Upper lobe of left lung (tissue), 6 donors: ENCODE results near the gene DNAI7. TPM values are rescaled to one million over a fixed set of nuclear protein-coding genes. Genes with fewer than 3 reads are reported as not detected.

ENCODE experiments used
- ATAC-seq, 2 donors: fragments of 200-7000 bp; cut with Tn5 transposase; one replicate each; pipeline ENCODE4 v1.9.1; 2022; ENCODE audit warnings: mild to moderate bottlenecking in 2 of 2, moderate library complexity in 2 of 2; ENCODE audit not compliant: low FRiP score in 2 of 2
- DNase-seq, 2 donors: peaks; one replicate each; pipeline ENCODE4 v3.0.0-alpha.2; 2019 to 2020
- H3K27ac ChIP-seq, 4 donors: fragments of 200-600 bp; sonication (generic); one replicate each; pipeline ENCODE4 v1.5.1; 2016 to 2019
- H3K27me3 ChIP-seq, 4 donors: fragments of 200-600 bp; sonication (generic); one replicate each; pipeline ENCODE4 v1.5.1; 2017 to 2019
- H3K36me3 ChIP-seq, 4 donors: fragments of 200-600 bp; sonication (generic); one replicate each; pipeline ENCODE4 v1.5.1; 2016 to 2019
- H3K4me1 ChIP-seq, 4 donors: fragments of 200-600 bp; sonication (generic); one replicate each; pipeline ENCODE4 v1.5.1; 2018 to 2019
- H3K4me3 ChIP-seq, 4 donors: fragments of 200-600 bp; sonication (generic); one replicate each; pipeline ENCODE4 v1.5.1; 2017 to 2019; ENCODE audit warnings: mild to moderate bottlenecking in 2 of 4, moderate library complexity in 1 of 4
- H3K9me3 ChIP-seq, 4 donors: fragments of 200-600 bp; sonication (generic); one replicate each; pipeline ENCODE4 v1.5.1; 2018 to 2019
- CTCF ChIP-seq, 6 experiments: fragments of 450-650 bp in 4 of 6; fragments of 200-600 bp in 2 of 6; sonication (generic) in 2 of 6; IDR thresholded peaks; one replicate each; pipeline ENCODE4 v1.5.1; 2016 to 2019; ENCODE audit warnings: antibody characterized with exemption in 6 of 6
- EP300 ChIP-seq, 4 donors: sonication (generic); formaldehyde crosslinking; IDR thresholded peaks; one replicate each; pipeline ENCODE4 v1.5.1; 2017; ENCODE audit warnings: antibody characterized with exemption in 4 of 4, control low read depth in 2 of 4
- POLR2A ChIP-seq, 4 donors: fragments of 450-650 bp; IDR thresholded peaks; one replicate each; pipeline ENCODE4 v1.5.1; 2016 to 2017; ENCODE audit warnings: antibody characterized with exemption in 4 of 4, mild to moderate bottlenecking in 2 of 4
- POLR2AphosphoS5 ChIP-seq, 2 donors: sonication (generic); formaldehyde crosslinking; IDR thresholded peaks; one replicate each; pipeline ENCODE4 v1.5.1; 2017; ENCODE audit warnings: antibody characterized with exemption in 2 of 2
- WGBS, 2 donors: methylation state at CpG; one replicate each; pipeline ENCODE4 v1.1.5; 2017 to 2018; 5-methylcytosine and 5-hydroxymethylcytosine counted together
- total RNA-seq, 6 donors: library from RNA; depleted of rRNA in 4 of 6; stranded (reverse); fragments of >200 nt in 4 of 6; gene quantifications; one replicate each; pipeline versions ENCODE4 v1.1.0 to v1.2.1, GENCODE V29; 2016 to 2021
- donor health status: DM: no; HTN: no; CAD: no; lungs with moderate emphysema.
- donor health status: DM: no; HTN: yes; CAD: no; lungs with severe emphysema.

The DNAI7 gene
- total RNA-seq, 6 donors from 2014 or later: 0.72 to 22.3 (median 4.1) TPM

GRCh38 chr12:25236626-25237025, 41.7 kb upstream of the DNAI7 start:
- no peaks in the 10 kb centered on the region for H3K27me3 ChIP-seq
- no peaks in the 10 kb centered on the region for H3K9me3 ChIP-seq
- TF ChIP-seq POLR2AphosphoS5 (IDR thresholded peaks at IDR 0.05) (no peak), EP300 (IDR thresholded peaks at IDR 0.05) (no peak), CTCF (IDR thresholded peaks at IDR 0.05) (no peak), POLR2A (IDR thresholded peaks at IDR 0.05) (no peak)
- H3K4me3 ChIP-seq: no peak overlapping the region
- DNase-seq (no peak), ATAC-seq (no peak)
- WGBS, 2 donors: 76 to 77% methylated on average over 4 of the region's 4 CpGs
- H3K27ac ChIP-seq: no peak overlapping the region
- no peaks in the 10 kb centered on the region for H3K4me1 ChIP-seq
- peaks cover 0 to 5% (median 2%) of the 10 kb centered on the region in 4 donors for H3K36me3 ChIP-seq

- peak in 1 of 2 donors; percentile 75 for ATAC-seq
- no peak overlapping the region for H3K4me3 ChIP-seq
- WGBS, 2 donors: 59 to 67% methylated on average over 1 of the region's 1 CpG
Measured at GRCh38 chr12:25236190-25236589, 41.2 kb upstream of the DNAI7 start.

GRCh38 chr12:25213338-25213737, 18.4 kb upstream of the DNAI7 start:
- ATAC-seq (no peak), DNase-seq (no peak)
- Histone ChIP-seq H3K27me3 (no peaks in the 10 kb centered on the region), H3K36me3 (peaks cover 0 to 24% (median 5%) of the 10 kb centered on the region in 4 donors), H3K4me3 (no peak overlapping the region), H3K27ac (no peak overlapping the region), H3K9me3 (no peaks in the 10 kb centered on the region), H3K4me1 (no peaks in the 10 kb centered on the region)
- TF ChIP-seq POLR2AphosphoS5 (IDR thresholded peaks at IDR 0.05) (no peak), POLR2A (IDR thresholded peaks at IDR 0.05) (no peak)
- 88 to 97% methylated on average over 1 of the region's 1 CpG for WGBS, 2 donors

More at GRCh38 chr12:25236190-25236589, 41.2 kb upstream of the DNAI7 start:
- TF ChIP-seq POLR2AphosphoS5 (IDR thresholded peaks at IDR 0.05) (no peak), EP300 (IDR thresholded peaks at IDR 0.05) (no peak), POLR2A (IDR thresholded peaks at IDR 0.05) (no peak), CTCF (IDR thresholded peaks at IDR 0.05) (no peak)
- H3K4me1 ChIP-seq: no peaks in the 10 kb centered on the region
- H3K27me3 ChIP-seq: no peaks in the 10 kb centered on the region
- peaks cover 0 to 5% (median 2%) of the 10 kb centered on the region in 4 donors for H3K36me3 ChIP-seq
- no peak overlapping the region for H3K27ac ChIP-seq
- no peak for DNase-seq
- H3K9me3 ChIP-seq: no peaks in the 10 kb centered on the region

- 83 to 90% methylated on average over 1 of the region's 1 CpG for WGBS, 2 donors
- no peak overlapping the region for H3K4me3 ChIP-seq
- no peaks in the 10 kb centered on the region for H3K27me3 ChIP-seq
- DNase-seq: no peak
- H3K36me3 ChIP-seq: peaks cover 4 to 53% (median 8%) of the 10 kb centered on the region in 4 donors
- no peaks in the 10 kb centered on the region for H3K9me3 ChIP-seq
- no peak overlapping the region for H3K27ac ChIP-seq
- no peak for ATAC-seq
- TF ChIP-seq POLR2A (IDR thresholded peaks at IDR 0.05): no peak
- TF ChIP-seq EP300 (IDR thresholded peaks at IDR 0.05): no peak
- no peak for TF ChIP-seq CTCF (IDR thresholded peaks at IDR 0.05)
- no peak for TF ChIP-seq POLR2AphosphoS5 (IDR thresholded peaks at IDR 0.05)
- H3K4me1 ChIP-seq: no peaks in the 10 kb centered on the region
Measured at GRCh38 chr12:25208554-25208953, 13.6 kb upstream of the DNAI7 start.

- Histone ChIP-seq H3K27me3 (no peaks in the 10 kb centered on the region), H3K36me3 (peaks cover 4 to 57% (median 8%) of the 10 kb centered on the region in 4 donors), H3K4me1 (no peaks in the 10 kb centered on the region), H3K27ac (no peak overlapping the region), H3K4me3 (no peak overlapping the region), H3K9me3 (no peaks in the 10 kb centered on the region)
- no peak for TF ChIP-seq POLR2AphosphoS5 (IDR thresholded peaks at IDR 0.05)
- no peak for TF ChIP-seq EP300 (IDR thresholded peaks at IDR 0.05)
- no peak for TF ChIP-seq POLR2A (IDR thresholded peaks at IDR 0.05)
- TF ChIP-seq CTCF (IDR thresholded peaks at IDR 0.05): no peak
- ATAC-seq (no peak), DNase-seq (no peak)
- 65 to 68% methylated on average over 1 of the region's 1 CpG for WGBS, 2 donors
Measured at GRCh38 chr12:25207846-25208245, 12.9 kb upstream of the DNAI7 start.
